NCI-H2171 treated with DMSO at 0.1 percent for 48 hours (cell line): ENCODE data around the gene EFHC1.
A peak's percentile ranks its signal among the peaks of the same experiment; 100 is the strongest.

Source experiments
- DNase-seq: peaks from one replicate; lab custom pipeline; 2025; lab: John Stamatoyannopoulos, UW

The EFHC1 gene

DNA sequence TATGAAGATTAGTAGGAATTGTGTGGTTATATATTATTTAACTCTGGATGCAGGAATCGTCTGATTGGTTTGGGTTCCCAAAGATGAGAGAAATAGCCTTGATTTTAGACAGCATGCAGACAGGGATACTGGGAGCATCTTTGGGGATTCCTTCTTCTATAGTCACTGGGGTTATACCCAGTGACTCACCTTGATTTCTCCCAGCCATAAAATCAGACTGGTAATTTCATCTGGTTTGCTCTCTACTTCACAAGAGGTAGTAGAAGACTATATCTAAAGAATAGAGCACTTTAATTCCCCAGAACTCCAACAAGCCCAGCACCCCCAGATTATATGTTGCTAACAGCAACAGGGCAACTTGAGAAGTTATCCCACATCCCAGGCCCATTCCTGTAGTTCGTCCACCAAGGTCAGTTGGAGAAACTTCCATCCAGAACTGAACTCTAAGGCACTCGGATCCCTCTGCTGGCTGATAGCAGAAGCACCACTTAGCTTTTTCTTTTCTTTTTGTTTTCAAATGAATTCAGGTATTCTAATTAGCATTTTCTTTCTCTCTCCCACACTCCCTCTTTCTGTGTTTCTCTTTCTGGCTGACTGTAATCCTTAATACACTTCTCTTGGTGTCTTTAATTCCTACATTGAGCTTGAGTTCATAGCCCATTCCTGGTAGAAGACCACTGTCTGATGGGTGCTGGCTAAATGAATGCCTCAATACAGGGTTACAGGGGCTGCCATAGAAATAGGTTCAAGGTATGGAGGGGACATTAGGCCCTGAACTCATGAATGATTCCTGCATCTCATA, 20.4 kb upstream of the EFHC1 start:
- DNase-seq, result peak; percentile 28

DNA sequence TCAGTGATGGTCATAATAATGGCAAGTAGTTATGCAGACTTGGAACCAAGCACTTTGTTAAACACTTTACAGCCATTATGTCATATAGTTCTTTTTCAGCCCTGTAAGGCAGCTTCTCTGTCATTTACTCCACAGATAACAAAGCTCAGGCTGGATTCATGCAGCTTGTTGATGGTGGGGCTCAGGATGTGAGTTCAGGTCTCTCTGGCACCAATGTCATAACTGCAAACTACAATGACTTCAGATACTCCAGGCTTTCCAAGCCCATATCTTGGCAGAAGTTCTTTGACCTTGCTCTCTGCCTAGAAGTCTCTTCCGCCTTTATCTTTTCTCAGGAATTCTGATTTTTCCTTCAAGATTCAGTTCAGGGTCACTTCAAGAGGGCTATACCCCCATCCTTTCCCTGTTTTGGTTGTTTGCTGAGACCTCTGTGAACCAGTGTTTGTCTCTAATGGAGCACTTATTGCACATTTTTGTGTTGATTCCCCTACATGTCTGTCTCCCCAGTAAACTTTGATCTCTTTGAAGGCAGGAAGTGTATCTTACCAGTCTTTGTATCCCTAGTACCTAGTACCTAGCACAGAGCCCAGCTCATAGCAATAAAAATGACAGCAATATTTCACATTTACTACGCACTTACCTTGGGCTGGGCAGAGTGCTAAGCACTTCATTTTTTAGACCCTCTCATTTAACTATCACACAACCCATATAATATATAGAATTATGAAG, 19.7 kb upstream of the EFHC1 start:
- no peak for DNase-seq

DNA sequence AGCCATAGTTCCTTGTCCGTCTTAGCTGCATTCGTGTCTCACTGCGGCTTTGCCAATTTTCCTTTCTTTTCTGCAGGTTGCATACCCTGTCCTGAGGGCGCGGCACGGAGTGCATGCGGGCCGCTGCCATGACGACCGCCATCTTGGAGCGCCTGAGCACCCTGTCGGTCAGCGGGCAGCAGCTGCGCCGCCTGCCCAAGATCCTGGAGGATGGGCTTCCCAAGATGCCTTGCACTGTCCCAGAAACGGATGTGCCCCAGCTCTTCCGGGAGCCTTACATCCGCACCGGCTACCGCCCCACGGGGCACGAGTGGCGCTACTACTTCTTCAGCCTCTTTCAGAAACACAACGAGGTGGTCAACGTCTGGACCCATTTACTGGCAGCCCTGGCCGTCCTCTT, 17.1 kb upstream of the EFHC1 start:
- DNase-seq, result no peak

DNA sequence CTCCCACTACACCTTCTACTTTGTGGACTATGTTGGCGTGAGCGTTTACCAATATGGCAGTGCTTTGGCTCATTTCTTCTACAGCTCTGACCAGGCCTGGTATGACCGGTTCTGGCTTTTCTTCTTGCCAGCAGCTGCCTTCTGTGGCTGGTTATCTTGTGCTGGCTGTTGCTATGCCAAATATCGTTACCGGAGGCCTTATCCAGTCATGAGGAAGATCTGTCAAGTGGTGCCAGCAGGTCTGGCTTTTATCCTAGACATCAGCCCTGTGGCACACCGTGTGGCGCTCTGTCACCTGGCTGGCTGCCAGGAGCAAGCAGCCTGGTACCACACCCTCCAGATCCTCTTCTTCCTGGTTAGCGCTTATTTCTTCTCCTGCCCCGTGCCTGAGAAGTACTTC, 16.5 kb upstream of the EFHC1 start:
- peak; percentile 96 for DNase-seq

DNA sequence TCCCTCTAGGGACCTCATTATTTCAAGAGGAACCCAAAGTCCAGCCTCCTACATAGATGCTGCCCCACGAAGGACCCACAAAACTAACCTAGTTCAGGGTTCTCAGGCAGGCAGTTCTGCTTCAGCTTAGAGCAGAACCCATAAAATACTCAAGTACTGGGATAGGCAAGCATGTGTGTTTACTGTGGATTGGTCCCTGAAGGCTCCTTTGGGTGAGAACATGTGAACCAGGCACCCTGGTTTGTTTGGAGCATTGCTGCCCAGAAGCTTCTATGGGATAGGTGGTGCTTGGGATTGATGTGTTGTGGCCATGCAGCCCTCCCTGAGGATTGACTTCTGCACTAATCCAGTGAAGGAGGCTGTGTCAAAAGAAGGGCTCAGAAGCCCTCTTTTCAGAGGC, 14.9 kb upstream of the EFHC1 start:
- no peak for DNase-seq

DNA sequence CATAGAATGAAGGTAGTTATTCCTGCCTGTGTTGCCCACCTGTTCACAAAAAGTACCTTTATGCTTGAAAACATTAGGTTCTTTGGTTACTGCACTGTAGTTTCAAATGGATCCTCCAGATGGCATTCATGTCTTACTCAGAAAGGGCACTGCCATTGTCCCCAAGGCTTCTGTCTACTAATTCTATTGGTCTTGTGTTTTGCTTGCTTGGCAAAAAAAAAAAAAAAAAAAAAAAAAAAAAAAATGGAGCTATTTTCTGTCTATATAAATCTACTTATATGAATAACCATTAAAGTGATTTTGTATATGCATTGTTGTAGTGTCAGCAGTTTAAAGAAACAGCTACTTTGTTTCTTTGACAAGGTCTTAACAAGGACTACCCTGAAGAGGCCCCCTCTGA, 12.7 kb upstream of the EFHC1 start:
- peak; percentile 77 for DNase-seq

DNA sequence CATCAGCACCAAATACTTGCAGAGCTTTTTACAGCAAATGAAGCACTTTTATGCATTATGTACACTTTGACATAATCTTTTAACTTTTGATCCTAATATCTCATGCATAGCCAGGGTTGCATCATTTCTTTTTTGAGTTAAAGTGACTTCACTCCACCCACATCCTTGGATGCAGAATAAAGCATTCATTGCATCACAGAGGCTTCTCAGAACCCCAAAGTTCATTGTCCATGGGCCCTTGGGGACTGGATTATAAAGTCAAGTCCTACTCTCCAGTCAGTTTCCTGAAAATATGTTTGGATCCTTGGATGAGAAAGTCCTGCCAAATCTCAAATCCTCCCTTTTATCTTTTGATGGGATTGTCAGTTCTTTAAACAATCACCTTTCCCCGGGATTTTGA, 10.6 kb upstream of the EFHC1 start:
- no peak for DNase-seq

DNA sequence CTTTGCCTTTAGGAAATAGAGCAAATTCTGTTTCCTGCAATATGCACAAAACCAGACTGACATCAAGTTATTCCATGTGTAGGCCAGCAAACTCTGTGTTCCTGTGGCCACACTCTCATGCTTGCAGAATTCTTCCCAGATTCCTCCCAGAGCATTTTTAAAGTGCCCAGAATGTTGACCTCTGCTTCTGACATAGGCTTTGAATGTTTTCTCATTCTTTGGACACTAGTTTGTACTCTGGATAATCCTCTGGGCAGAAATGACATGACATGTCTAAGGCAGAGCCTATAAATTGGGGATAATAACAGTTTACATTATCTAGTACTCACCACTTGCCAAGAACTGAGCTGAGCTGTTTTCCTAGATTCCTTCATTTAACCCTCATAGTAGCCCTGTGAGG, 9.2 kb upstream of the EFHC1 start:
- DNase-seq, result no peak

DNA sequence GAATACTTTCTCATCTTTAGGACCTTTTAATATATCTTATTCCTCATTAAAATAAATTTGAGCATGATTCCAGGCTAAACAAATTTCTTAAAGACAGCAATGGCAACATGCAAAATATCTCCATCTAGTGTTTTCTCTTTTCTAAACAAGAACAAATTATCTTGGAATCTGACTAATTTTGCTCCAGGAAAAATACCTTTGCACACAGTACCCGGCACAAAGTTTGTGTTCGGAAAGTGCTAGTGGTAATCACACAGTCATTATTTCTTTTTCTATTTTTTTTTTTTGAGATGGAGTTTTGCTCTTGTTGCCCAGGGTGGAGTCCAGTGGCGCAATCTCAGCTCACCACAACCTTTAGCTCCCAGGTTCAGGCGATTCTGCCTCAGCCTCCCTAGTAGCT, 8.2 kb upstream of the EFHC1 start:
- no peak for DNase-seq

DNA sequence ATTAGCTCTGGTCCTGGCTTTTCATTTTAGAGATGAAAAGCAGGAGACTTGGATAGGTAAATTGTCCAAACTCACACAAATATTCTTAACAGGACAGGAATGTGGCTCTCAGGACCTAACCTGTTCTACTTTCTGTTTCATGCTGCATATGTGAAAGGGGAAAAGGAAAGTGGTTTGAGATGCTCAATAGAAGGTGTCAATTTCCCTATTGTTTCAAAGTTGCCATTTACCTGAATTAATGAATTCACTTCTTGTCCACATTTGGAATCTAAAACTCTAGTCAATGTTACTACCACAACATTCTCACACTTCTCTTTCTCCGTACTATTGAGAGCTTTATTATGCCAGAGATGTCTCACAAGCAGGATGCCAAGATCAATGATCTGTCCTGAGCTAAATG, 4.8 kb upstream of the EFHC1 start:
- no peak for DNase-seq

DNA sequence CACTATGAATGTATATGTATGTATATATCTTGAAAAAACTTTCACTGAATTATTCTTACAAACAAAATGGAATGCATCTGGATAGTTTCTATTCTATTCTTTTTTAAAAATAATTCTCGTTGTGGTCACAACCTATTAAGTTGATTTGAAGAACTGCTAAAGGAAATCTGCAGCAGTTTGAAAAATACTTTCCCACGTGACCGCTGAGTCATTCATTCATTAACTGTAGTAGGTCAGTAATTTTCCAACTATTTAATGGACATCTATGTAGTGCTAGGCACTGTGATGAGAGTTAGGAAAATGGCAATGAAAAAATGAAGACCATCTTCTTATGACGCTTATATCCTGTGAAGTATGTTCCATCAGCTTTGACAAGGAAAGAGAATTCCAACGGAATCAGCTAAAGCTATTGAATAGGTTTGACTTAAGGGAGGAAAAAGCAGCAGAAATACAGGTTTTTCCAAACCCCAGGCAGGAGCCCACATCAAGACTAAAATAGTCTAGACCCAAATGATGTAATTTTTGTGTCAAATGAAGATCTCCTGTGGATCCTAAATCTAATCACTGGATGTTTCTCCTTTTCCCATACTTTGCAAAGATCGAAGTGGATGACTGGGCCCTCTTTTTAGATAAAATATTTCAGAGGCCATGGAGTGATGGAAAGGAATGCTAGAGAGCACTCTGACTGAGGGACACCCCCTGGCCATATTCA, 4.1 kb upstream of the EFHC1 start:
- no peak for DNase-seq

DNA sequence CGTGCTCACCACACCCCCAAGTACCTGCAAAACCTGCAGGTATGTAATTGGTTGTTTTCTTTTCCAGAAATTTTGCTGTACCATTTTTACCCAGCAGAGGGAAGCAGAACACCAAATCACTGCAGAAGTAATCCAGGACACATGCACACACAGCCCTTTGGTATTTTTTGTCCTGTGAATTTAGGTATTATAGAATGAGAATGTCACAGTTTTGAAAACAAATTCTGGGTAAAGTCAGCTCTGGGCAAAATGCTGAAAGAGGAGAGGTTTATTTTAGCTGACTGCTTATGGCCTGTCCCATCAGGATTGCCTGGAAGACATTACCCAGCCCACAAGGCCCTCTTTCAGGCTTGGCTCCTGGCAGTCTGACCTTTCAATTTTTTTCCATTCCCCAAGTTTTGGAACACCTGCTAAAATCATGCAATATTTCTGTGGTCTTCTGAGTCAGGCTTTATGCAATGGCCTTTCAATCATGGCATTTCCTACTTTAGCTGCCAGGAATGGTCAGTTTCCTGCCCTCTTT, 3.5 kb upstream of the EFHC1 start:
- DNase-seq, result peak; percentile 63

DNA sequence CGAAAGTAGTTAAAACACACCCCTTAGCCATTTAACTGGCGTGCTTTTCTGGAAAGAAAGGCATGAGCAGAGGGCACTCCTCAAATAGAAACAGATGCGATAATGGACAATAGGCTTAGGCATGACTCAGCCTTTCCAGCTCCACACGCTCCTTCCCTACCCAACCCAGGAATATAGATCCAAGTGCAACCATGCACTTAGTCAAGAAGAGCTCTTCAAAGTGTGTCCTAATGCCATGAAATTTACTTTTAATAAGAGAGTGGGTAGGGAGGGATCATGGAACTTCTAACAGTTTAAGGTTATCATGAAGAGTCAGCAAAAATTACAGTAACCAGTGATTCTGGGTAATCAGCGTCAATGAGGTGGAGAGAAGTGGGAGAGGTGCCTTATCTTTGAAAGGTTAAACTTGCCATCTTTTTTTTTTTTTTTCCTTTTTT, 2.4 kb upstream of the EFHC1 start:
- no peak for DNase-seq

DNA sequence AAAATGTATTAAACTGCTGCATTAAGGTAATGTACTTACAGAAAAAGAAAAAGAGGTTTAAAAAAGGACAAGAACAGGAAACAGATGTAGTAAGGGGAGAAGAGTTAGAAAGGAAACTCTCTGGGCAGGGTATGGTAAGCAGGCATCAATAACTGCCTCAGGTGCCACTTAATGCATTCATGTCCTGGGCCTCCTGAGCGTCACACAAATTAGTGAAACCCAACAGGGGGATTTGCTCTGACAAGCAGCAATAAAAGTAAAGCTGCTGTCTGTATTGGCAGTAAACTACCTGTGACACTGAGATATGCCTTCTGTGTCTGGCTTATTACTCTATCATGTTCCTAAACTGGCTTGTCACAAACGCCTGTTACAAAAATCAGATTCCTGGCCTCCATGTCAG, 1.5 kb upstream of the EFHC1 start:
- no peak for DNase-seq

DNA sequence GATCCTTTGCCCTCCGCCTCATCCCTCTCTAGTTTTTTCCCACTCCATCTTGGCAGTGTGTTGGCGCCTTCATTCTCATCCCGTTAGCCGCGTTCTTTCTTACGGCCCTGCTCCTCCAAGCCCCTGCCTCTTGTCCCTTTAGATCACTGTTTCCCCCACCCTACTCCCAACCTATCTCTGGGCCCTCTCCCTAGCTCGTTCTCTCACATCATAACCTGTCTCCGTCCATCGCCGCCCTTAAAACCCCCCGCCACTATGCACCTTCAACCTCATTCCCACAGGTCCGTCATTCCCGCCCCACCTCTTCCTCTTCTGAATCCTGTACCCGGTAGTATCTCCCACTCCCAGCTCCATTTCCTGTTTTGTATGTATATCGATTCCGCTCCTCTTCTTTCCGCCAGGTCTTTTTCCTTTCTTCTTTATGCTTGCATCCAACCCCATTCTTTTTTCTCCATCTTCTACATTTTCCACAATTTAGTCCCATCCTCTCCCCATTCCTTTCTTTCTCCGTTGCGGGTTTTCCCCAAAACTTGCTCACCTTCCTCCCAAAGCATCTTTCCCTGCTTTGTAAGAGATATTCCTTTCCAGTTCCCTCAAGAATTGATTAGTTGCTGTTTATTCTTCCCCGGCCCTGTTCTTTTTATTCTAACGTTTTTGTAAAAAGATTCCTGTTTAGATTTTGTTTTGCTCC, 671 bp downstream of the EFHC1 start:
- peak; percentile 91 for DNase-seq

DNA sequence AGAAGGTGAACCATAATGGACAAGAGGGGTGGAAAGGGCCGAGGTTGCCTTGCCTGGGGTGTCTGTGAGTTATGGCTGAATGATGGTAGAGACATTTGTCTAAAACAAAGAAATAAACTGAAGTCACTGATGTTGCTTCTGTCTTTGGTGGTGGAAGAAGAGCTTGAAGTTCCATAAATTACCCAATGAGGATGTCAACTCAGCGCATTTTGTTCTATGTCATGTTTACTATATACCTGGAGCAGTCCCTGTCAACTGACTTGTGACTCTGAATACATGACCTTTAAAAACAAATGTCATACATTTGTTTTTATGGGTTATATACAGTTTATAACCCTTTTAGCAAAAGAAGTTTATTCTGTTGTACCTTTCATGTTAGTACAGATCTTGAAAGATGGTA, 2.0 kb downstream of the EFHC1 start:
- DNase-seq, result no peak

DNA sequence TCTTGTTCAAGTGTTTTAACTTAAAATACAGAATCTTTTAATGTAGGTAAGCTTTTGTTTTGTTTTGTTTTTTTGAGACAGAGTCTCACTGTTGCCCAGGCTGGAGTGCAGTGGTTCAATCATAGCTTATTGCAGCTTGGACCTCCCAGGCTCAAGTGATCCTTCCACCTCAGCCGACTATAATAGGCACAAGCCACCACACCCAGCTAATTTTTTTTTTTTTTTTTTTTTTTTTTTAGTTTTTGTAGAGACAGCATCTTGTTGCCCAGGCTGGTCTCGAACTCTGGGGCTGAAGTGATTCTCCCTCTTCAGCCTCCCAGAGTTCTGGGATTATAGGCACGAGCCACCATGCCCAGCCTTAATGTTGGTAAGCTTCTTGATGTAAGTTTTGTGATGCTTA, 3.3 kb downstream of the EFHC1 start:
- DNase-seq, result no peak

DNA sequence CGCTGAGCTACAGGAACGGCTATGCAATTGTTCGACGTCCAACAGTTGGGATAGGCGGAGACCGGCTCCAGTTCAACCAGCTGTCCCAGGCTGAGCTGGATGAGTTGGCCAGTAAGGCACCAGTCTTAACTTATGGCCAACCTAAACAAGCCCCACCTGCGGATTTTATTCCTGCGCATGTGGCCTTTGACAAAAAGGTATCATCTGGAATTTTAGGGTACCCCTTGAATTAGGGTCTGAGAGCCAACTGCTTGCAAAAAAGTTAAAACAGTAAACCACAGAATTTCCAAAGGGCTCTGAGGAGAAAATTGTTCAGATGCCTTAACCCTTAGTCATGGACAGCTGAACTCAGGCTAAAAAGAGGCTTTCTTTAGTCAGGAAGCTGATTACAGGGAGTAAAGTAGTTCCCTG, 3.8 kb downstream of the EFHC1 start:
- no peak for DNase-seq

DNA sequence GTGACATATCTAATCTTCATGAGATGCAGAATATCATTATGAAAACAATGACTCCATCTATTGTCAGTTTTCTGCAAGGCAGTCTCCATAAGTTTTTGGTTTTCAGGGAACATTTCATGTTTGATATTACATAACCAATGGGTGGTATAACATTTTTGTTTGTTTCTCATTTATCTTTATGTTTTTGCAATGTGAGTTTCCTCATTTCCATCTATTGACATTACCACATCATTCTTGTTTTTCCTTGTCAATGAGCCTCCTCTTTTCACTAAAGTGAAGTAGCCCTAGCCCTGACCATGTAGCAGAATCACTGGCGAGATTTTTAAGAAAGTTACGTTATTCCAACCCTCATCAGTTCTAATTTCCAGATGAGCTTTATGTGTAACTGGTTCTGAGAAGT, 4.4 kb downstream of the EFHC1 start:
- DNase-seq, result no peak

DNA sequence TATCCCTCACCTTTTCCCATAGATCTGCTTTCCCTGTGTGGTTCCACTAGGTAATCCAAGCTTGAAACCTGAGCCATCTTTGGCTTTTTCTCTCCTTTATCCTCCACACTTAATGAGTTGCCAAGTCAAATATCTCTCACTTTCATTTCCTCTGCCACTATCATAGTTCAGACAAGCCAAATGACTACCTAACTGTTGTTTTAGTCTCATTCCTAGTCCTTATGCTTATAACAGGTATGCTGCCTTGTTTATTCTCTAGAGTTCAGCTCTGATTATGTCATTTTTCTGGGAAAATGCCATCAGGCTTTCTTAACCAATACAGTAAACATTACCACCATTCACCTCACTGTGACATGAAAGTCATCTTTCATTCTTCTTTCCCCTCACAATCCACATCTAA, 6.5 kb downstream of the EFHC1 start:
- DNase-seq, result no peak

DNA sequence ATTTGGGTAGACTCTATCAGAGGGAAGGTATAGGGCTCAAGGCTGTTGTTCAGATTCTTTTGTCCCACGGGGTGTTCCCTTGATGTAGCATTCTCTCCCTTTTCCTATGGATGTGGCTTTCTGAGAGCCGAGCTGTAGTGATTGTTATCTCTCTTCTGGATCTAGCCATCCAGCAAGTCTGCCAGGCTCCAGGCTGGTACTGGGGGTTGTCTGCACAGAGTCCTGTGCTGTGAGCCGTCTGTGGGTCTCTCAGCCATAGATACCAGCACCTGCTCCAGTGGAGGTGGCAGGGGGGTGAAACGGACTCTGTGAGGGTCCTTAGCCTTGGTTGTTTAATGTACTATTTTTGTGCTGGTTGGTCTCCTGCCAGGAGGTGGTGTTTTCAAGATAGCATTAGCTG, 13.2 kb downstream of the EFHC1 start:
- peak; percentile 29 for DNase-seq

DNA sequence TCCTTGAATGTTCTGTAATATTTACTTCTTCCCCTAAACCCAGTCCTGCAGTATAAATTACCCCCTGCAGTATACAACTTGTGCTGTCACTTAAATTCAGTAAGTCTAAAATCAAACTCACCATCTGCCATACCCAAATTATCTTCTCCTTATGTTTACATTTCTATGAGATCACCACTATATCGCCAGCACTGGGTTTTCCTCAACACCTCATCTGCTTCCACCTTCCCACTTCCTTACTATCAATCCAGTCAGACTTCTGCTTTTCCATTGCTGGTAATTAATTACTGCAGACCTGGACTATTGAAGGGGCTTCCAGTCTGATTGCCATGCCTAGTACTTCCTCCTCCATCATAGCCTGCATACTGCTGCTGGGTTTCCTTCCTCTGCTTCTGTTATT, 15.2 kb downstream of the EFHC1 start:
- peak; percentile 71 for DNase-seq
